HCT116 (cell line): ENCODE measurements around the gene ZNF652. TPM values are rescaled to one million over a fixed set of nuclear protein-coding genes. Genes with fewer than 3 reads are reported as not detected.

Source experiments
- ATAC-seq: fragments of 200-7000 bp; cut with Tn5 transposase; 2 replicates; pipeline ENCODE4 v1.9.1; 2020; ENCODE audit warnings: mild to moderate bottlenecking, moderate library complexity
- BruUV-seq: library from RNA; stranded (reverse); fragments of 400-500 nt; replicated peaks from 2 replicates; lab custom pipeline; 2021; lab: Mats Ljungman, UMichigan
- CTCF ChIA-PET: fragments of 300-600 bp; sonication (Branson Sonifier 250); formaldehyde crosslinking; loops from one replicate; lab custom pipeline; 2021; ENCODE audit warnings: antibody characterized with exemption; lab: Charles Lee
- POLR2A ChIA-PET: fragments of 300-600, 350-600 bp; sonication (Branson Sonifier 250); formaldehyde crosslinking; loops from one replicate; lab custom pipeline; 2021; ENCODE audit warnings: antibody characterized with exemption; lab: Charles Lee
- RAD21 ChIA-PET, 2 experiments: fragments of 300-600 bp; sonication (Branson Sonifier 250); formaldehyde crosslinking; loops; one replicate each; lab custom pipeline; 2023; ENCODE audit warnings: low total read pairs in 2 of 2; ENCODE audit not compliant: uncharacterized antibody in 2 of 2, unreplicated experiment in 2 of 2, low non-redundant PET in 1 of 2; lab: Charles Lee
- DNase-seq: peaks from one replicate; pipeline ENCODE4 v3.0.0-alpha.2; 2010; ENCODE audit warnings: low read depth, low spot score
- H2AFZ ChIP-seq: fragments of 200-600 bp; shearing (Covaris generic), sonication (generic); 2 replicates; pipeline ENCODE4 v1.6.1; 2017; ENCODE audit warnings: low read depth, mixed run types, mixed read lengths, antibody characterized with exemption, low read length; ENCODE audit not compliant: poor library complexity, severe bottlenecking
- H3K27ac ChIP-seq: 2 replicates; pipeline ENCODE4 v1.5.1; 2012; ENCODE audit warnings: low read depth, low read length
- H3K27me3 ChIP-seq: fragments of 200-600 bp; sonication (generic); 2 replicates; pipeline ENCODE4 v1.6.1; 2016; ENCODE audit warnings: mixed run types, low read length, mixed read lengths; ENCODE audit not compliant: insufficient read depth
- H3K36me3 ChIP-seq, 2 experiments: fragments of 200-500 bp in 1 of 2; fragments of 200-600 bp in 1 of 2; sonication (Bioruptor generic) in 1 of 2; sonication (generic) in 1 of 2; 2 replicates each; pipeline versions ENCODE4 v1.5.1 to v1.6.1; 2014 to 2016; ENCODE audit warnings: low read length in 2 of 2, inconsistent platforms in 1 of 2, mixed read lengths in 1 of 2, mixed run types in 1 of 2; ENCODE audit not compliant: insufficient read depth in 2 of 2, control insufficient read depth in 1 of 2
- H3K4me1 ChIP-seq, 2 experiments: fragments of 200-600 bp in 1 of 2; sonication (generic) in 1 of 2; 2 replicates each; pipeline versions ENCODE4 v1.5.1 to v1.6.1; 2012 to 2017; ENCODE audit warnings: low read length in 2 of 2, inconsistent platforms in 1 of 2, mild to moderate bottlenecking in 1 of 2, mixed read lengths in 1 of 2, mixed run types in 1 of 2, moderate library complexity in 1 of 2; ENCODE audit not compliant: insufficient read depth in 2 of 2, control insufficient read depth in 1 of 2
- H3K4me2 ChIP-seq: fragments of 200-600 bp; sonication (generic); 2 replicates; pipeline ENCODE4 v1.6.1; 2017; ENCODE audit warnings: mixed run types, low read length, mixed read lengths
- H3K4me3 ChIP-seq, 2 experiments: fragments of 200-600 bp in 1 of 2; sonication (generic) in 1 of 2; replicated peaks in 1 of 2; 2 replicates each; pipeline ENCODE4 v1.5.1; 2011 to 2016; ENCODE audit warnings: low read length in 2 of 2, control low read depth in 1 of 2, low read depth in 1 of 2, mild to moderate bottlenecking in 1 of 2, mixed read lengths in 1 of 2, mixed run types in 1 of 2
- H3K79me2 ChIP-seq: fragments of 200-600 bp; sonication (generic); 2 replicates; pipeline ENCODE4 v1.6.1; 2017; ENCODE audit warnings: mild to moderate bottlenecking, mixed run types, low read length, moderate library complexity, mixed read lengths; ENCODE audit not compliant: insufficient read depth
- H3K9ac ChIP-seq: fragments of 200-600 bp; sonication (generic); 2 replicates; pipeline ENCODE4 v1.6.1; 2016; ENCODE audit warnings: low read length, mixed read lengths
- H3K9me2 ChIP-seq: fragments of 200-600 bp; sonication (generic), shearing (Covaris generic); 2 replicates; pipeline ENCODE4 v1.6.1; 2017; ENCODE audit warnings: mixed run types, mild to moderate bottlenecking, moderate library complexity; ENCODE audit not compliant: insufficient read depth
- H3K9me3 ChIP-seq, 2 experiments: fragments of 200-500 bp in 1 of 2; fragments of 200-600 bp in 1 of 2; sonication (Bioruptor generic) in 1 of 2; sonication (generic) in 1 of 2; 2 replicates each; pipeline ENCODE4 v1.6.1; 2014 to 2017; ENCODE audit warnings: low read length in 2 of 2, mixed read lengths in 2 of 2, inconsistent platforms in 1 of 2, low read depth in 1 of 2, mild to moderate bottlenecking in 1 of 2, mixed run types in 1 of 2, moderate library complexity in 1 of 2; ENCODE audit not compliant: control insufficient read depth in 1 of 2, insufficient read depth in 1 of 2
- H4K20me1 ChIP-seq: fragments of 200-600 bp; sonication (generic), shearing (Covaris generic); 2 replicates; pipeline ENCODE4 v1.6.1; 2017; ENCODE audit warnings: mixed run types, mild to moderate bottlenecking, moderate library complexity; ENCODE audit not compliant: insufficient read depth
- CEBPB ChIP-seq: IDR thresholded peaks from 2 replicates; pipeline ENCODE4 v1.6.1; 2012; ENCODE audit warnings: low read depth
- MAX ChIP-seq: IDR thresholded peaks from 2 replicates; pipeline ENCODE4 v1.6.1; 2012
- POLR2A ChIP-seq: IDR thresholded peaks from 2 replicates; pipeline ENCODE4 v1.7.0; 2011; ENCODE audit warnings: borderline replicate concordance; ENCODE audit not compliant: insufficient read depth, insufficient read length; ENCODE audit errors: extremely low read depth
- intact Hi-C: fragments of 100-400 bp; cut with micrococcal nuclease; formaldehyde crosslinking; loops from 2 replicates; pipeline ENCODE4 v1.10.0; 2022
- total RNA-seq: library from RNA; stranded (reverse); gene quantifications from one replicate; pipeline ENCODE4 v1.2.1, GENCODE V29; 2021; ENCODE audit not compliant: unreplicated experiment

The ZNF652 gene
- total RNA-seq, 1 experiment from 2014 or later, result 27.8 TPM

- Histone ChIP-seq H3K36me3 (peaks cover 5 to 8% of the 10 kb centered on the region in 2 experiments; a peak in 2 of 4 replicates), H3K4me1 (no peaks in the 10 kb centered on the region), H3K79me2 (no peaks in the 10 kb centered on the region), H3K4me2 (no peak overlapping the region), H3K9me3 (no peaks in the 10 kb centered on the region), H3K27ac (no peak overlapping the region), H4K20me1 (no peaks in the 10 kb centered on the region; the same call in 1 of the 2 replicates), H3K4me3 (no peak overlapping the region), H2AFZ (no peak overlapping the region), H3K27me3 (no peaks in the 10 kb centered on the region), H3K9ac (no peak overlapping the region), H3K9me2 (no peaks in the 10 kb centered on the region)
- ChIA-PET RAD21 (no interaction called here), POLR2A (no interaction called here), CTCF (interaction anchor here (2.4 kb wide), 1 partner anchor 22 kb away, joined by 7 read pairs; no protein-coding TSS in a partner anchor)
- no peak for DNase-seq
- no peak for TF ChIP-seq POLR2A
- no peak for TF ChIP-seq MAX
- no peak for TF ChIP-seq CEBPB
- BruUV-seq, result no TSS peak
- no peak for ATAC-seq
- intact Hi-C loops, result loop anchor here (5.0 kb wide), 1 partner anchor 66 kb away; no protein-coding TSS in a partner anchor
These were observed 69.1 kb downstream of the ZNF652 start for GRCh38 chr17:49292901-49293300.

- Histone ChIP-seq H3K79me2 (no peaks in the 10 kb centered on the region), H3K4me2 (no peak overlapping the region), H3K9me3 (no peaks in the 10 kb centered on the region), H3K9me2 (no peaks in the 10 kb centered on the region), H4K20me1 (no peaks in the 10 kb centered on the region; the same call in 1 of the 2 replicates), H3K4me3 (no peak overlapping the region), H3K4me1 (no peaks in the 10 kb centered on the region), H2AFZ (no peak overlapping the region), H3K27ac (no peak overlapping the region), H3K9ac (no peak overlapping the region), H3K27me3 (no peaks in the 10 kb centered on the region), H3K36me3 (0 out of 4 replicates have a peak, but pooled peaks cover 0 to 7% of the 10 kb centered on the region in 2 experiments)
- ChIA-PET POLR2A (no interaction called here), CTCF (interaction anchor here (1.4 to 2.4 kb wide), 4 partner anchors 23 to 264 kb away, joined by 5 to 25 read pairs (median 7); no protein-coding TSS in a partner anchor), RAD21 (interaction anchor here in 1 of 2 experiments (1.3 kb wide), 1 partner anchor 112 kb away, joined by 3 read pairs; no protein-coding TSS in a partner anchor)
- TF ChIP-seq CEBPB, result no peak
- BruUV-seq, result no TSS peak
- DNase-seq, result no peak
- ATAC-seq, result no peak
- intact Hi-C loops, result loop anchor here (5.0 kb wide), 1 partner anchor 65 kb away; no protein-coding TSS in a partner anchor
These were observed 70.1 kb downstream of the ZNF652 start for GRCh38 chr17:49291929-49292328.
